ENCODE measurements around the gene PAPSS1.
A peak's percentile ranks its signal among the peaks of the same experiment; 100 is the strongest.

PAPSS1 gene

GRCh38 chr4:107736924-107737448 is 17.0 kb upstream of the PAPSS1 start:
- peak; percentile 78 for TF ChIP-seq CTCF (IDR thresholded peaks at IDR 0.05)

GRCh38 chr4:107736037-107736436 is 16.0 kb upstream of the PAPSS1 start:
- no peak for TF ChIP-seq CTCF (IDR thresholded peaks at IDR 0.05)

GRCh38 chr4:107734120-107734519 is 14.1 kb upstream of the PAPSS1 start:
- peak; percentile 18; the same call in 1 of the 2 replicates for TF ChIP-seq CTCF (IDR thresholded peaks at IDR 0.05)

- TF ChIP-seq CTCF (IDR thresholded peaks at IDR 0.05), result no peak
Measured at GRCh38 chr4:107733431-107733925, 13.4 kb upstream of the PAPSS1 start.

- no peak for TF ChIP-seq CTCF (IDR thresholded peaks at IDR 0.05)
Measured at GRCh38 chr4:107725281-107725859, 5.3 kb upstream of the PAPSS1 start.

GRCh38 chr4:107721436-107722100 is 1.5 kb upstream of the PAPSS1 start:
- no peak for TF ChIP-seq CTCF (IDR thresholded peaks at IDR 0.05)

- TF ChIP-seq CTCF (IDR thresholded peaks at IDR 0.05), result no peak
Measured at GRCh38 chr4:107719207-107719921, 670 bp downstream of the PAPSS1 start.

All from LNCAP (cell line).